Tibial artery (tissue), 4 donors: ENCODE data around the gene SNX17.
A peak's percentile ranks its signal among the peaks of the same experiment; 100 is the strongest.

ENCODE experiments used
- DNase-seq, 2 donors: peaks; one replicate each; pipeline ENCODE4 v3.0.0-alpha.2; 2019
- H3K27ac ChIP-seq, 2 donors: fragments of 200-600 bp; sonication (generic) in 1 of 2; 1 replicate in 1 of 2; 2 replicates in 1 of 2; pipeline ENCODE4 v1.5.1; 2018 to 2019; ENCODE audit warnings: mild to moderate bottlenecking in 1 of 2
- H3K27me3 ChIP-seq, 2 donors: fragments of 200-600 bp; sonication (generic) in 1 of 2; one replicate each; pipeline versions ENCODE4 v1.5.1 to v1.6.0; 2016 to 2019
- H3K36me3 ChIP-seq, 3 donors: fragments of 200-600 bp; sonication (generic) in 2 of 3; one replicate each; pipeline ENCODE4 v1.5.1; 2016 to 2019; ENCODE audit warnings: mild to moderate bottlenecking in 2 of 3
- H3K4me1 ChIP-seq, 4 donors: fragments of 200-600 bp; sonication (generic) in 2 of 4; 1 replicate in 3 of 4; 2 replicates in 1 of 4; pipeline ENCODE4 v1.5.1; 2016 to 2019
- H3K4me3 ChIP-seq, 2 donors: fragments of 200-600 bp; sonication (generic) in 1 of 2; 1 replicate in 1 of 2; 2 replicates in 1 of 2; pipeline ENCODE4 v1.5.1; 2018 to 2019; ENCODE audit warnings: mild to moderate bottlenecking in 2 of 2
- H3K9me3 ChIP-seq, 3 donors: fragments of 200-600 bp; sonication (generic) in 1 of 3; one replicate each; pipeline ENCODE4 v1.5.1; 2016 to 2019
- CTCF ChIP-seq, 2 experiments: fragments of 200-600 bp in 1 of 2; fragments of 450-650 bp in 1 of 2; IDR thresholded peaks; one replicate each; pipeline ENCODE4 v1.5.1; 2017 to 2019; ENCODE audit warnings: antibody characterized with exemption in 2 of 2, mild to moderate bottlenecking in 1 of 2, moderate library complexity in 1 of 2
- intact Hi-C: fragments of 100-400 bp; cut with DNase I; formaldehyde crosslinking; loops from one replicate; pipeline ENCODE4 v1.15.0; 2023; ENCODE audit warnings: low total_unique reads

The SNX17 gene

DNA sequence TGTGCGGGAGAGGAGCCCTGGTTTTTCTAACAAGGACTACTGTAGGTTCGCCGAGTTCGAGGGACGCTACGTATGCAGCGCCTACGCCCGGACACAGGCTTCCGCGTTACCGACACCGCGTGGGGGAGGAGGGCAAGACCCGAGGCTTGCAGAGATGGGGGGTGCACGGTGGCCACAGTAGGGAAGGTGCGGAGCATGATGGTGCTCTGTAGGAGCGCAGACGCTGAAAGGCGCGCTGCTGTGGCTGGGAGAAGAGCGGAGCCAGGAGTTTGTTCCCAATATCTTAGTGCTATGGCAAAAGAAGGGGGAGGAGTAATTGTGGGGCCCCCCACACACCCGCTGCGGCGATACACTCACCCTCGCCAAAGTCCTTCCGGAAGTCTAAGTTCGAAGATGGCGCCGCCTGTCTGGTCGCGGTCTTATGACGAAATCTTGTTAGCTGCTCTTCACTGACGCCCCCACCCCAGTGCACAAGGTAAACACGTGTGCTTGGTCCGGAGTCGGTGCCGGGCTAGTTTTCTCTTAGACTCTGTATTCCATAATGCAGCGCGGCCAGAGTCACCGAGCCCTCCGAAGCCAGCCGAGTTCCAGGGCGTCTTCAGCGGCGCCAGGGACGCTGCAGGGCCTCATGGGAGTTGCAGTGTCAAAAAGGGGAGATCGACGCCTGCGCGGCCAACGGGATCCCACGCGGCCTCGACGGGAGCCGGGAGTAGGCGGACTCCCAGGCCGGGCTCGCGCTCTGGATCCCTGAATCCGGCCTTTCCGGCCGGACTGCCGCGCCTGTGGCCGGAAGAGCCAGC, 13.8 kb upstream of the SNX17 start, which contains the start of gene GTF3C2:
GTF3C2 (minus strand) TSS at position 383 of the 800 bp plus-strand sequence. CDS start 13,210 bp downstream, outside the sequence.
- peak within 1 kb of the TSS; percentile 86 to 91 for H3K27ac ChIP-seq
- TF ChIP-seq CTCF (IDR thresholded peaks at IDR 0.05): peak; percentile 5 to 6
- peaks cover 0 to 37% (median 26%) of the 10 kb centered on the region in 4 donors for H3K4me1 ChIP-seq
- DNase-seq: peak; percentile 95 to 97
- no peaks in the 10 kb centered on the region for H3K27me3 ChIP-seq
- H3K9me3 ChIP-seq: no peaks in the 10 kb centered on the region
- H3K4me3 ChIP-seq: peak within 1 kb of the TSS; percentile 73 to 96
- intact Hi-C loops: no loop called here
- H3K36me3 ChIP-seq: no peaks in the 10 kb centered on the region

DNA sequence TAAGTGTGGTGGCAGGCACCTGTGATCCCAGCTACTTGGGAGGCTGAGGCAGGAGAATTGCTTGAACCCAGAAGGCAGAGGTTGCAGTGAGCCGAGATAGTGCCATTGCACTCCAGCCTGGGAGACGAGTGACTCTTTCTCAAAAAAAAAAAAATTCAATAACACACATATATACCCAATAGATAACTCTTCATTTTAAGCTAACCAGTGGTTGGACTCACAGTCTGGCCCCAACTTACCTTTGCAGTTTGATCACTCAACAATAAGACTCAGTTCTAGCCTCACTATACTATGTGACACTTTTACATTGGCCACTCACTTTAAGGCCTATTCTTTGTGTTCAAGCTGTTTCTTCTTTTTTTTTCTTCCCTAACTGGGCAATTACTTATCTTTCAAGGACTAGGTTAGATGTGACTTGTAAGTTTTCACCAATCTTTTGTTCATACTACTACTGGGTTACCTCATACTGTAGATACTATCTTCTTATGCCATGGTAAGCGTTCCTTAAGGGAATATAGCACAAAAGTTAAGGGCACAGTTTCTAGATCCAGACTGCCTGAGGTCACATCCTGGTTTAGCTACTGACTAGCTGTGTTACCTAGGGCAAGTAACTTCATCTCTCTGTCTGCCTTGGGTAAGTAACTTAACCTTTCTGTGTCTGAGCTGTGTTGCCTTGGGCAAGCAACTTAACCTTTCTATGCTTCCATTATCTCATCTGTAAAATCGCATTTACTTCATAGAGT, 7.6 kb upstream of the SNX17 start:
- no peak overlapping the region for H3K4me3 ChIP-seq
- H3K27ac ChIP-seq: no peak overlapping the region
- intact Hi-C loops: no loop called here
- no peak for TF ChIP-seq CTCF (IDR thresholded peaks at IDR 0.05)
- H3K27me3 ChIP-seq: no peaks in the 10 kb centered on the region
- no peaks in the 10 kb centered on the region for H3K9me3 ChIP-seq
- peaks cover 23 to 46% (median 43%) of the 10 kb centered on the region in 3 donors for H3K36me3 ChIP-seq
- H3K4me1 ChIP-seq: peaks cover 0 to 8% (median 6%) of the 10 kb centered on the region in 4 donors
- no peak for DNase-seq

DNA sequence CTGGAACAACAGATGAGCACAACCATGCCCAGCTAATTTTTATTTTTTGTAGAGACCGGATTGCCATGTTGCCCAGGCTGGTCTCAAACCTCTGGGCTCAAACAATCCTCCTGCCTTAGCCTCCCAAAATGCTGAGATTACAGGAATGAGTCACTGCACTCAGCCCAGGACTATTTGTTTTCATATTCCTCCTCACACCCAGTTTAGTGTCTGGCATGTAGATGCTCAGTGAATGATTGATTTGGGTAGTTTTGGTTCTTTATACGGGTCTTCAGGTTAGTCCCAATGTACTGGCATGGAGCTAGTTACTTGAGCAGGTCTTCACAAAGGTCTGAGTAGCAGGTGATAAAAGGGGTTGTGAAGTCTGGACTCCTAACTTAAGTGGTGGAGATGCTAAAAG, 6.5 kb upstream of the SNX17 start:
- H3K36me3 ChIP-seq: peaks cover 26 to 51% (median 50%) of the 10 kb centered on the region in 3 donors
- no peak overlapping the region for H3K4me3 ChIP-seq
- no peak overlapping the region for H3K27ac ChIP-seq
- TF ChIP-seq CTCF (IDR thresholded peaks at IDR 0.05): no peak
- DNase-seq: no peak
- H3K9me3 ChIP-seq: no peaks in the 10 kb centered on the region
- no peaks in the 10 kb centered on the region for H3K27me3 ChIP-seq
- peaks cover 0 to 7% (median 5%) of the 10 kb centered on the region in 4 donors for H3K4me1 ChIP-seq
- intact Hi-C loops: no loop called here

DNA sequence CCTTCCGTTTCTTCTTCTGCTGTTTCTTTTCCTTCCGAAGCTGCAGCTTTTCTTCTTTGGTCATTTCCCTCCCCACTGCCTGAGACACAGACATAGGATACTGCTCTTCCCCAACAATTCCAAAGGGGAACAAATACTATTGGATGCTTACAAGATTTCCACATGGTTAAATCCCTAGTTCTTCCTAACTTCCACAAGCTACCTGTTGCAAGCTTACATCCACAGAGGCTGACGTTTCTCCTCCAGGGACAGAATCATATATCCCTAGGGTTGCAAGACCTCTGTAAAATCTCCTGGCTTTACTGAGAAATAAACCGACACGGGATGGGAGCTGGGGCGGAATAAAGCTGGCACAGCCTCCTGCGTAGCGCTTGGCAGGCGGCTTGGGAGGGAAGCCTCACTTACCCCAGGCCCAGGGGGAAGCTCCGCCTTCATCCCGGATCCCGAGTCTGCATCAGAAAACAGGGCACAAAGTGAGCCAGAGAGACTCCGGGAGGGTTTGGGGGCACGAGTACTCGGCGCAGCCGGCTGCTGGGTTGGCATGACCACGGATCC, 868 bp upstream of the SNX17 start:
- peak in 1 of 2 donors; percentile 62 for DNase-seq
- peak overlapping the region; percentile 85 to 93 for H3K4me3 ChIP-seq
- H3K36me3 ChIP-seq: peaks cover 40 to 63% (median 61%) of the 10 kb centered on the region in 3 donors
- peaks cover 0 to 36% (median 28%) of the 10 kb centered on the region in 4 donors for H3K4me1 ChIP-seq
- intact Hi-C loops: no loop called here
- H3K9me3 ChIP-seq: no peaks in the 10 kb centered on the region
- no peak for TF ChIP-seq CTCF (IDR thresholded peaks at IDR 0.05)
- H3K27me3 ChIP-seq: no peaks in the 10 kb centered on the region
- peak overlapping the region; percentile 92 to 96 for H3K27ac ChIP-seq

- no peak for DNase-seq
- H3K27ac ChIP-seq: peak overlapping the region; percentile 92 to 96
- no peaks in the 10 kb centered on the region for H3K9me3 ChIP-seq
- peaks cover 53 to 63% (median 61%) of the 10 kb centered on the region in 3 donors for H3K36me3 ChIP-seq
- peaks cover 0 to 36% (median 28%) of the 10 kb centered on the region in 4 donors for H3K4me1 ChIP-seq
- TF ChIP-seq CTCF (IDR thresholded peaks at IDR 0.05): no peak
- intact Hi-C loops: no loop called here
- peak overlapping the region; percentile 85 to 93 for H3K4me3 ChIP-seq
- H3K27me3 ChIP-seq: no peaks in the 10 kb centered on the region
Observed at GRCh38 chr2:27370816-27371620, 602 bp downstream of the SNX17 start.
